GM12878 (cell line): ENCODE data around the gene TMC8. TPM values are rescaled to one million over a fixed set of nuclear protein-coding genes. Genes with fewer than 3 reads are reported as not detected.

Experiments
- ATAC-seq: fragments of 200-7000 bp; cut with Tn5 transposase; 3 replicates; pipeline ENCODE4 v1.9.1; 2020; ENCODE audit warnings: mild to moderate bottlenecking, moderate library complexity
- BruUV-seq: library from RNA; stranded (reverse); fragments of 400-500 nt; replicated peaks from 2 replicates; lab custom pipeline; 2021; lab: Mats Ljungman, UMichigan
- CTCF ChIA-PET: fragments of 300-600 bp; sonication (Branson Sonifier 250); formaldehyde crosslinking; extraction: SDS; loops from one replicate; lab custom pipeline; 2021; ENCODE audit warnings: inconsistent platforms; lab: Yijun Ruan, JAX
- POLR2A ChIA-PET: fragments of 350-600 bp; formaldehyde crosslinking; extraction: SDS; loops from one replicate; lab custom pipeline; 2021; ENCODE audit warnings: inconsistent platforms; lab: Charles Lee
- RAD21 ChIA-PET: fragments of 300-600 bp; sonication (Branson Sonifier 250); formaldehyde crosslinking; loops from one replicate; lab custom pipeline; 2023; ENCODE audit warnings: antibody characterized with exemption; ENCODE audit not compliant: unreplicated experiment; lab: Charles Lee
- SMC1A ChIA-PET: fragments of 300-600 bp; sonication (Branson Sonifier 250); formaldehyde crosslinking; loops from one replicate; lab custom pipeline; 2023; ENCODE audit not compliant: unreplicated experiment, uncharacterized antibody; lab: Charles Lee
- DNase-seq: peaks from one replicate; pipeline ENCODE4 v3.0.0-alpha.2; 2011; ENCODE audit warnings: low read depth, low spot score
- FAIRE-seq: peaks from 3 replicates; lab custom pipeline; 2011; peaks lifted over from hg19 to GRCh38; lab: Jason Lieb, UNC
- H2AFZ ChIP-seq: 2 replicates; pipeline ENCODE4 v1.6.0; 2011; ENCODE audit warnings: low read depth, low read length, control low read depth; ENCODE audit not compliant: control insufficient read depth
- H3K27ac ChIP-seq: 2 replicates; pipeline ENCODE4 v1.5.1; 2011; ENCODE audit warnings: control low read depth; ENCODE audit not compliant: control insufficient read depth, insufficient read depth
- H3K27me3 ChIP-seq, 2 experiments: replicated peaks in 1 of 2; 2 replicates each; pipeline versions ENCODE4 v1.6.0 to v1.6.1; 2011; ENCODE audit warnings: low read length in 1 of 2; ENCODE audit not compliant: control insufficient read depth in 2 of 2, insufficient read depth in 2 of 2
- H3K36me3 ChIP-seq, 2 experiments: 2 replicates each; pipeline ENCODE4 v1.5.1; 2011; ENCODE audit warnings: low read length in 1 of 2; ENCODE audit not compliant: control insufficient read depth in 2 of 2, insufficient read depth in 2 of 2
- H3K4me1 ChIP-seq: 2 replicates; pipeline ENCODE4 v1.6.1; 2011; ENCODE audit warnings: mild to moderate bottlenecking, low read length, moderate library complexity, mixed read lengths; ENCODE audit not compliant: control insufficient read depth, insufficient read depth
- H3K4me2 ChIP-seq: 2 replicates; pipeline ENCODE4 v1.6.0; 2011; ENCODE audit warnings: control low read depth; ENCODE audit not compliant: control insufficient read depth, insufficient read depth
- H3K4me3 ChIP-seq: fragments of 200-600 bp; sonication (generic); 2 replicates; pipeline ENCODE4 v1.5.1; 2016
- H3K79me2 ChIP-seq: 2 replicates; pipeline ENCODE4 v1.6.0; 2011; ENCODE audit warnings: low read length; ENCODE audit not compliant: control insufficient read depth, insufficient read depth
- H3K9ac ChIP-seq: 2 replicates; pipeline ENCODE4 v1.8.0; 2011; ENCODE audit warnings: low read length, control low read depth, mixed read lengths; ENCODE audit not compliant: control insufficient read depth, insufficient read depth
- H3K9me3 ChIP-seq: replicated peaks from 3 replicates; pipeline ENCODE4 v1.5.1; 2011; ENCODE audit warnings: mild to moderate bottlenecking, low read length; ENCODE audit not compliant: control insufficient read depth, insufficient read depth
- H4K20me1 ChIP-seq: 2 replicates; pipeline ENCODE4 v1.6.0; 2011; ENCODE audit not compliant: control insufficient read depth, insufficient read depth
- BACH1 ChIP-seq: fragments of 450-650 bp; IDR thresholded peaks from 2 replicates; pipeline ENCODE4 v1.6.1; 2017; ENCODE audit warnings: mild to moderate bottlenecking, borderline replicate concordance
- CBFB ChIP-seq: IDR thresholded peaks from 2 replicates; pipeline ENCODE4 v1.6.1; 2016; ENCODE audit warnings: antibody characterized with exemption, low read depth
- DPF2 ChIP-seq: fragments of 450-650 bp; IDR thresholded peaks from 2 replicates; pipeline ENCODE4 v1.6.1; 2017; ENCODE audit warnings: mild to moderate bottlenecking
- EED ChIP-seq: sonication (generic); IDR thresholded peaks from 2 replicates; pipeline ENCODE4 v1.6.1; 2016; ENCODE audit warnings: antibody characterized with exemption, low read depth
- EP300 ChIP-seq, 2 experiments: fragments of 150-350 bp in 1 of 2; IDR thresholded peaks; 2 replicates each; pipeline ENCODE4 v1.6.1; 2011 to 2012; ENCODE audit warnings: low read depth in 2 of 2, low read length in 2 of 2, borderline replicate concordance in 1 of 2, improper control_type of control experiment in 1 of 2, inconsistent platforms in 1 of 2; ENCODE audit not compliant: control insufficient read depth in 1 of 2
- IRF3 ChIP-seq: fragments of 450-650 bp; IDR thresholded peaks from 2 replicates; pipeline ENCODE4 v1.6.1; 2014; ENCODE audit warnings: mild to moderate bottlenecking
- MYB ChIP-seq: fragments of 150-350 bp; IDR thresholded peaks from 2 replicates; pipeline ENCODE4 v1.6.1; 2014; ENCODE audit warnings: mild to moderate bottlenecking, low read depth, low read length, borderline replicate concordance
- NBN ChIP-seq: fragments of 450-650 bp; IDR thresholded peaks from 2 replicates; pipeline ENCODE4 v1.6.1; 2016
- NR2C1 ChIP-seq: fragments of 450-650 bp; IDR thresholded peaks from 2 replicates; pipeline ENCODE4 v1.6.1; 2017; ENCODE audit warnings: antibody characterized with exemption, mild to moderate bottlenecking, moderate library complexity
- PBX3 ChIP-seq: IDR thresholded peaks from 2 replicates; pipeline ENCODE4 v1.6.1; 2011; ENCODE audit warnings: mild to moderate bottlenecking, low read depth, low read length, moderate library complexity; ENCODE audit not compliant: insufficient replicate concordance
- POLR2A ChIP-seq: IDR thresholded peaks from 2 replicates; pipeline ENCODE4 v1.6.1; 2011; ENCODE audit warnings: low read depth, mild to moderate bottlenecking, low read length
- PRDM15 ChIP-seq: fragments of 450-650 bp; formaldehyde crosslinking; IDR thresholded peaks from 2 replicates; pipeline ENCODE4 v1.4.0; 2020; ENCODE audit warnings: mild to moderate bottlenecking, moderate library complexity
- SMAD5 ChIP-seq: IDR thresholded peaks from 2 replicates; pipeline ENCODE4 v1.6.1; 2016; ENCODE audit warnings: antibody characterized with exemption, low read depth
- TCF12 ChIP-seq: IDR thresholded peaks from 2 replicates; pipeline ENCODE4 v1.6.1; 2011; ENCODE audit warnings: low read depth, mild to moderate bottlenecking, low read length
- ZNF207 ChIP-seq: fragments of 450-650 bp; IDR thresholded peaks from 2 replicates; pipeline ENCODE4 v1.6.1; 2014; ENCODE audit warnings: antibody characterized with exemption, mild to moderate bottlenecking, borderline replicate concordance
- ZNF274 ChIP-seq: IDR thresholded peaks from one replicate; pipeline ENCODE4 v1.8.0; 2011; ENCODE audit not compliant: insufficient read length, insufficient read depth
- ZNF384 ChIP-seq: IDR thresholded peaks from 2 replicates; pipeline ENCODE4 v1.6.1; 2012; ENCODE audit warnings: low read depth, mild to moderate bottlenecking, low read length, improper control_type of control experiment, borderline replicate concordance
- ZNF622 ChIP-seq: fragments of 450-650 bp; IDR thresholded peaks from 2 replicates; pipeline ENCODE4 v1.6.1; 2017; ENCODE audit warnings: mild to moderate bottlenecking, inconsistent platforms
- ZZZ3 ChIP-seq: IDR thresholded peaks from 2 replicates; pipeline ENCODE4 v1.6.1; 2011; ENCODE audit warnings: low read depth; ENCODE audit not compliant: control insufficient read depth, insufficient read length
- WGBS: methylation state at CpG from one replicate; pipeline ENCODE4 v1.1.6; 2016; ENCODE audit warnings: low lambda C conversion rate; ENCODE audit not compliant: insufficient replicate concordance, insufficient coverage; ENCODE audit errors: missing lambda C conversion rate; 5-methylcytosine and 5-hydroxymethylcytosine counted together
- in situ Hi-C: fragments of 300-500 bp; cut with MboI; formaldehyde crosslinking; loops from 9 replicates; pipeline ENCODE4 v1.14.3; 2018; ENCODE audit warnings: mixed read lengths
- intact Hi-C: fragments of 100-400 bp; cut with micrococcal nuclease; formaldehyde crosslinking; loops from one replicate; pipeline ENCODE4 v1.14.2; 2022; ENCODE audit not compliant: unreplicated experiment
- polyA plus RNA-seq, 11 experiments: library from polyadenylated mRNA; depleted of rRNA in 4 of 11; unstranded in 6 of 11; stranded (reverse) in 5 of 11; fragments of >200 nt; fragmentation: Nextera tagmentation in 4 of 11; fragmentation: Illumina TruSeq in 1 of 11; extraction: Ambion mirVana in 4 of 11; extraction: Trizol in 1 of 11; gene quantifications; 1 replicate in 1 of 11; 2 replicates in 10 of 11; pipeline versions ENCODE4 v1.2.1 to v1.2.3, GENCODE V29; 2011 to 2016; ENCODE audit warnings: inconsistent platforms in 2 of 11, missing spikeins in 2 of 11, low read depth in 1 of 11
- total RNA-seq, 4 experiments: library from RNA; depleted of rRNA in 3 of 4; stranded (reverse); fragments of >200 nt in 3 of 4; fragmentation: Illumina TruSeq in 1 of 4; extraction: Trizol in 1 of 4; gene quantifications; 2 replicates each; pipeline versions ENCODE4 v1.2.1 to v1.2.3, GENCODE V29; 2013 to 2021

Gene TMC8
- total and polyA plus RNA-seq, 10 of the 15 experiments (the other 5 are each of a cell fraction or from before 2014, with no cell fraction given), result 2.7 to 128 (median 40.0) TPM

GRCh38 chr17:78125138-78125913, 5.2 kb upstream of the TMC8 start:
- Histone ChIP-seq H2AFZ (no peak overlapping the region; the same call in 1 of the 2 replicates), H3K9ac (peak overlapping the region; percentile 93), H3K9me3 (no peaks in the 10 kb centered on the region), H3K79me2 (peaks cover 94% of the 10 kb centered on the region), H3K36me3 (peaks cover 14 to 16% of the 10 kb centered on the region in 2 experiments), H3K4me2 (peak overlapping the region; percentile 100), H3K4me3 (peak overlapping the region; percentile 94), H3K27me3 (no peaks in the 10 kb centered on the region), H3K27ac (peak overlapping the region; percentile 95), H4K20me1 (no peaks in the 10 kb centered on the region), H3K4me1 (peaks cover 75% of the 10 kb centered on the region)
- 11% methylated on average over 35 of the region's 39 CpGs for WGBS
- intact Hi-C loops (no loop called here), in situ Hi-C loops (no loop called here)
- RAD21 ChIA-PET, result interaction anchor here (0.6 to 3.9 kb wide), 15 partner anchors 9 to 105 kb away, joined by 3 to 29 read pairs (median 5); no protein-coding TSS in a partner anchor
- no TSS peak for BruUV-seq
- CTCF ChIA-PET, result interaction anchor here (0.8 to 12.7 kb wide), 7 partner anchors 11 to 125 kb away, joined by 3 to 100 read pairs (median 5); no protein-coding TSS in a partner anchor
- SMC1A ChIA-PET, result interaction anchor here (1.0 to 2.4 kb wide), 10 partner anchors 9 to 126 kb away, joined by 3 to 14 read pairs (median 5); no protein-coding TSS in a partner anchor
- POLR2A ChIA-PET, result interaction anchor here (0.5 to 8.0 kb wide), 15 partner anchors 9 to 130 kb away, joined by 3 to 85 read pairs (median 4); partner anchors contain the start of genes AFMID, SYNGR2 and TK1
- FAIRE-seq, result peak; percentile 49
- no peak for DNase-seq
- peak; percentile 4 for ATAC-seq
- TF ChIP-seq SMAD5 (no peak), TCF12 (no peak), ZZZ3 (no peak), ZNF274 (no peak), ZNF622 (no peak), DPF2 (0 out of 2 replicates have a peak, but pooled peaks have one; percentile 26), NR2C1 (no peak), EP300 (IDR thresholded peaks at IDR 0.05; ENCODE audit: borderline replicate concordance in 1 of 2, control insufficient read depth in 1 of 2, low read depth in 2 of 2, low read length in 2 of 2) (no peak), IRF3 (no peak), MYB (no peak), EED (no peak), PBX3 (no peak), BACH1 (no peak), CBFB (no peak), POLR2A (peak; percentile 11; the same call in 1 of the 2 replicates), NBN (no peak), PRDM15 (CRISPR knock-in tag) (no peak), ZNF207 (no peak), ZNF384 (no peak)
